Mucosa of descending colon (tissue), 3 donors: ENCODE data around the gene JTB. TPM values are rescaled to one million over a fixed set of nuclear protein-coding genes. Genes with fewer than 3 reads are reported as not detected.

Source experiments
- ATAC-seq: fragments of 200-7000 bp; cut with Tn5 transposase; one replicate; pipeline ENCODE4 v1.9.1; 2020; ENCODE audit warnings: mild to moderate bottlenecking, moderate library complexity
- DNase-seq, 3 donors: peaks; one replicate each; pipeline ENCODE4 v3.0.0-alpha.2; 2020
- H3K36me3 ChIP-seq: fragments of 200-600 bp; one replicate; pipeline ENCODE4 v1.8.0; 2021; ENCODE audit warnings: low read depth, mild to moderate bottlenecking
- H3K4me1 ChIP-seq: fragments of 200-600 bp; one replicate; pipeline ENCODE4 v1.8.0; 2021; ENCODE audit warnings: low read depth, mild to moderate bottlenecking
- H3K4me3 ChIP-seq: fragments of 200-600 bp; one replicate; pipeline ENCODE4 v1.8.0; 2021; ENCODE audit warnings: mild to moderate bottlenecking
- H3K9me3 ChIP-seq: fragments of 200-600 bp; one replicate; pipeline ENCODE4 v1.8.0; 2021; ENCODE audit warnings: mild to moderate bottlenecking
- intact Hi-C, 2 donors: fragments of 100-400 bp; cut with DNase I in 1 of 2; cut with micrococcal nuclease in 1 of 2; formaldehyde crosslinking; loops; one replicate each; pipeline versions ENCODE4 v1.11.0 to v1.11.1; 2022; cut with DNase I, micrococcal nuclease
- total RNA-seq, 3 donors: library from RNA; stranded (reverse); fragmentation: NEBNext Ultra II Directional in 2 of 3; extraction: Animal tissue kit (Norgen Biotek cat#: 25700) in 2 of 3; gene quantifications; one replicate each; pipeline versions ENCODE4 v1.2.1 to v1.2.4, GENCODE V29; 2021 to 2023
- TF ChIP-seq, protein P1 (sequence below): fragments of 200-600 bp; IDR thresholded peaks from one replicate; pipeline ENCODE4 v1.8.0; 2022; ENCODE audit warnings: antibody characterized with exemption, mild to moderate bottlenecking
- donor health status: DM: no; HTN: no; CAD: no; lungs with moderate emphysema.
- donor health status: DM: no; HTN: no; CAD: no.
- donor health status: DM: no; HTN: yes; CAD: no.

JTB gene
- total RNA-seq, 3 donors from 2014 or later, result 119 to 153 (median 124) TPM

DNA sequence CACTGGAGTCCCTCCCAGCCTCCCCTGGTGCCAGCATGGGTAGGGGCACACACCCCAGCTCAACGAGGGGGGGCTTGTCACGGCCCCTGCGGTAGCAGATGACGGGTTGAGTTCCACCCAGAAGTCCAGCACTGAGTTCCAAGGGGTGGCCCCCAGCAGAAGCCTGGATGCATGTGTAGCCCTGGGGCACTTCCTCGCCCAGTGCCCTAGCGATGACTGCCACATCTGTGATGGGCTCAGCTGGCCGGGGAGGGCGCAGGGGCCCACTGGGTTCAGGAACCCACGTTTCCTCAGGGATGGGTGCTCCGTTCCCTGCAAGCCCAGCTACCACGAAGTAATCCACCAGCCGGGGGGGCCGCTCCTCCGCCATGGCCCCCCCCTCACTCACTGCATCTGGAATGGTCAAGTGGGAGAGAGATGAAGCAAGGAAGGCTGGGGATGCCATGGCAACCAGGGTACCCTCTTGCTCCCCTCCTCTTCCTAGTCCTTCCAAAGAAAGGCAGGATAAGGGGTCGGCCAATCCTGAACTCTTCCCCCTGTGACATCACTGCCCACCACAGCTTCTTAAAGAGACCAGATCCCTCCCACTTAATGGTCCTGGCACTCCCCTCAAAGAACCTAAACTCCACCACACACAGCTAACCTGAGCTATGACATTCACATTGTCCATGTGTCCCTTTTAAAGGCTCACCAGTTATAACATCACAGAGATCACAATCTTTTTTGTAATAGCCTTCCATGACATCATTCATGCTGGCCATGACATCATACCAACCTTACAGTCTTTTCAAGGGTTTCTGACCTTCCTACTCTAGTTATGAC, 33.3 kb downstream of the JTB start:
- Histone ChIP-seq H3K4me3 (no peak overlapping the region), H3K4me1 (peaks cover 13% of the 10 kb centered on the region), H3K36me3 (no peaks in the 10 kb centered on the region), H3K9me3 (no peaks in the 10 kb centered on the region)
- DNase-seq (peak in 1 of 3 donors; percentile 41), ATAC-seq (no peak)
- intact Hi-C loops, result loop anchor here in 1 of 2 donors (10.0 kb wide), 2 partner anchors 119 to 149 kb away; no protein-coding TSS in a partner anchor
- TF ChIP-seq, protein P1, sequence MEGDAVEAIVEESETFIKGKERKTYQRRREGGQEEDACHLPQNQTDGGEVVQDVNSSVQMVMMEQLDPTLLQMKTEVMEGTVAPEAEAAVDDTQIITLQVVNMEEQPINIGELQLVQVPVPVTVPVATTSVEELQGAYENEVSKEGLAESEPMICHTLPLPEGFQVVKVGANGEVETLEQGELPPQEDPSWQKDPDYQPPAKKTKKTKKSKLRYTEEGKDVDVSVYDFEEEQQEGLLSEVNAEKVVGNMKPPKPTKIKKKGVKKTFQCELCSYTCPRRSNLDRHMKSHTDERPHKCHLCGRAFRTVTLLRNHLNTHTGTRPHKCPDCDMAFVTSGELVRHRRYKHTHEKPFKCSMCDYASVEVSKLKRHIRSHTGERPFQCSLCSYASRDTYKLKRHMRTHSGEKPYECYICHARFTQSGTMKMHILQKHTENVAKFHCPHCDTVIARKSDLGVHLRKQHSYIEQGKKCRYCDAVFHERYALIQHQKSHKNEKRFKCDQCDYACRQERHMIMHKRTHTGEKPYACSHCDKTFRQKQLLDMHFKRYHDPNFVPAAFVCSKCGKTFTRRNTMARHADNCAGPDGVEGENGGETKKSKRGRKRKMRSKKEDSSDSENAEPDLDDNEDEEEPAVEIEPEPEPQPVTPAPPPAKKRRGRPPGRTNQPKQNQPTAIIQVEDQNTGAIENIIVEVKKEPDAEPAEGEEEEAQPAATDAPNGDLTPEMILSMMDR, result no peak

DNA sequence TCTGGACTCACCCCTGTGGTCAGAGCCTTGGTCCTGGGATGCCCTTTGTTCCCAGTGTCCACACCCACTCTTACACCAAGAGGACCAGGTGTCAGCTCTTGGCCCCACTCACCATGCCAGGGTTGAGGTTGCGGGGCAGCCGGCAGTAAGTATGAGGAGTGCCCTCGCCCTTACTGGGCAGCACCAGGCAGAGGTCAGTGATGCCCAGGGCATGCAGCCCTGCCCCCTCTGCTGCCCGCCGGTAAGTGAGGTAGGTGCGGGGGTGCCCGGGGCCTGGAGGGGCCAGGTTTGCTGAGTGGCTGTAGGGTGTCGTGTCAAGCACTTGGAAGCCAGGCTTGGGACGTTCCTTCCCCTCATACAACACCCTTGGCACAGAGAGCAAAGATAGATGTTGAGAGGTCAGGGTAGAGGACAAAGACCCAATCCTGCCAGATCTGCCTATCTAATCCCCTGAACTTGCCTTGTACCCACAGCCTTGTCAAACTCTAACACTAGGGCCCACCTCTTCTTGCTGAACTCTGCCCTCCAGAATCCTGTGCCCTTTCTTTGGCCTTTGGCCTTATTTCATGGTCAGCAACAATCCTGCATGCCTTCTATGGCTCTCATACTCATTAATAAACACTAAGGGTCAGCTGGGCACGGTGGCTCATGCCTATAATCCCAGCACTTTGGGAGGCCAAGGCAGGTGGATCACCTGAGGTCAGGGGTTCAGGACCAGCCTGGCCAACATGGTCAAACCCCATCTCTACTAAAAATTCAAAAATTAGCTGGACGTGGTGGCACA, 34.5 kb downstream of the JTB start:
- intact Hi-C loops, result loop anchor here in 1 of 2 donors (10.0 kb wide), 2 partner anchors 118 to 148 kb away; no protein-coding TSS in a partner anchor
- Histone ChIP-seq H3K4me3 (no peak overlapping the region), H3K36me3 (no peaks in the 10 kb centered on the region), H3K9me3 (no peaks in the 10 kb centered on the region), H3K4me1 (peaks cover 13% of the 10 kb centered on the region)
- DNase-seq (no peak), ATAC-seq (no peak)
- TF ChIP-seq, protein P1, result no peak

DNA sequence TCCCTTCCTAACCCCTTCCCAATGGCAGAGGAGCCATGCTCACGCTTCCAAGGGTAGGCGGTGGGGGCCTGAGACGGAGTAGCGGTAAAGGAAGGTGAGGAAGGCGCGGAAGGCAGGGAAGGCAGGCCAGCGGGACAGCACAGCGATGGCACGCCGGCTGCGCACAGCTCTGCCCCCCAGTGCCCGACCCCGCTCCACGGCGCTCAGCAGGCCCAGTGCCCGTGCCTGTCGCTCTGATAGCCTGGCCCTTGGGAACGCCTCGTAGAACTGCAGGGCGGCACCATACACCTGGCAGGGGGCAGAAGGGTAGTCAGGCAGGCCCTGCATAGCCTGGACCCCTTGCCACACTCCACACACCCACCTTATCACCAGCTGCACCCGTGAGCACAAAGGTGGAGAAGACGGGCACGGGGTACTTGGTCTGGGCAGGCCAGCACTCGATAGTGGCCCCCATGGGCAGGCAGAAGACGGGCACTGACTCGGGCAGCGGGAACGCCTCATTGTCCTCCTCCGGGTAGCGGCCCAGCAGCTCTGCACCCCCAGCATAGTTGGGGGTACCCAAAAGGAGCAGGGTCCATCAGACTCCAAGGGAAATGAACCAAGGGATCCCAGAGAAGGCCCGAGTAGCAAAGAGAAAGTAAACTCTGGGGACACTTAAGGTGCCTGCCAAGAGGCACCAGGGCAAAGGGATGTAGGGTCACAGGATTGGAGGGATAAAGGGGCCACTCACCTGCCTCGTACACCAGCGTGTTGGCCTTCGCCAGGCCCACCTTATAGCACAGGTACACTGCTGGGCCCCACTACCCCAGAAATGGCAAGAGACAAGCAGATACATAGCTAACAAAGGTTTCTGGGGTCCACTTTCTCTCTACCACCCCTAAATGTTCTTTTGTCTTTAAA, 35.4 kb downstream of the JTB start:
- no peaks in the 10 kb centered on the region for H3K9me3 ChIP-seq
- ATAC-seq (no peak), DNase-seq (no peak)
- peaks cover 13% of the 10 kb centered on the region for H3K4me1 ChIP-seq
- intact Hi-C loops, result loop anchor here in 1 of 2 donors (10.0 kb wide), 2 partner anchors 117 to 147 kb away; no protein-coding TSS in a partner anchor
- H3K4me3 ChIP-seq, result no peak overlapping the region
- TF ChIP-seq, protein P1, result no peak
- H3K36me3 ChIP-seq, result no peaks in the 10 kb centered on the region

DNA sequence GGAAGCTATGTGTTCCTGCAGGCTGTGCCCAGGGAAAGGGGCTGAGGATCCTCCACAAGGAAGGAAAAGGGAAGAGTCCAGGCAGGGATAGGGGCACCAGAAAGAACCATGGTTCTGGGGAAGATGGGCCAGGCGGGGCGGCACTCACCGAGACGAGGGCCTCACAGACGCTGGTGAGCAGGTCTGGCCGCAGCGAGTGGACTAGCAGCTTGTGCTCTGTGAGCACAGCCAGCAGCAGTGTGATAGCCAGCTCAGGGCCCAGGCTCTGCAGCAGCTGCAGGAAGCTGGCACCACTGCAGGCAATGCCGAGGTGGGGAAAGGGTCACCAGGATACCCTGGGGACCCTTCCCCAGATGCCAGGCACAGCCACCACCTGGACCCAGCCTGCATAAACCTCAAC, 36.7 kb downstream of the JTB start:
- peaks cover 9% of the 10 kb centered on the region for H3K4me1 ChIP-seq
- ATAC-seq (no peak), DNase-seq (no peak)
- TF ChIP-seq, protein P1, result no peak
- H3K36me3 ChIP-seq, result peaks cover 4% of the 10 kb centered on the region
- intact Hi-C loops, result loop anchor here in 1 of 2 donors (10.0 kb wide), 2 partner anchors 116 to 146 kb away; no protein-coding TSS in a partner anchor
- no peaks in the 10 kb centered on the region for H3K9me3 ChIP-seq
- no peak overlapping the region for H3K4me3 ChIP-seq

DNA sequence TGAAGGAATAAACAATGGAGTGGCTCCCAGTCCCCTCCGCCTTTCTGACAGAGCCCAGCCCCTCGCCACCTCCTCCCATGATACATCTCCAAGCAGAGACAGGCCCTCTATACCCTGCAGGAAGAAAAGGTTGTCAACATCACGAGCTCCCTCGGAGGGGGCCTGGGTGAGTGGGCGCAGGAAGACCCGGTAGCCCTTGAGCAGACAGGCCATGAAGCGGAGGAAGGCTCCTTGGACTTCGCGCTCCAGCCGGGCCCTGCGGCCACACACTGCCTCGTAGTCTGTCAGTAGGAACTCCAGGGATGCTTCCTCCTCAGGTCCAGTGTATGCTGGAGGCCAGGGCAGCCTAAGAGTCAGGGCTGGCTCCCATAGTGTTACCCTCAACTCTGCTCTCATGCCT, 38.0 kb downstream of the JTB start:
- TF ChIP-seq, protein P1, result no peak
- H3K4me3 ChIP-seq, result no peak overlapping the region
- ATAC-seq (no peak), DNase-seq (no peak)
- H3K4me1 ChIP-seq, result no peaks in the 10 kb centered on the region
- H3K9me3 ChIP-seq, result no peaks in the 10 kb centered on the region
- intact Hi-C loops, result no loop called here
- H3K36me3 ChIP-seq, result peaks cover 4% of the 10 kb centered on the region
